Endodermal cell (in vitro differentiated cells): Measurements from ENCODE around the gene FGR. TPM values are rescaled to one million over a fixed set of nuclear protein-coding genes. Genes with fewer than 3 reads are reported as not detected.

Experiments used
- DNase-seq: peaks from one replicate; pipeline ENCODE4 v3.0.0-alpha.2; 2017
- H3K27ac ChIP-seq: 2 replicates; pipeline ENCODE4 v1.5.1; 2013; ENCODE audit warnings: mild to moderate bottlenecking, low read depth, low read length, moderate library complexity
- H3K27me3 ChIP-seq: 2 replicates; pipeline ENCODE4 v1.6.1; 2013; ENCODE audit warnings: mild to moderate bottlenecking, low read length, moderate library complexity; ENCODE audit not compliant: insufficient read depth, control insufficient read depth, poor library complexity, severe bottlenecking
- H3K36me3 ChIP-seq: 2 replicates; pipeline ENCODE4 v1.7.0; 2013; ENCODE audit warnings: mild to moderate bottlenecking, low read length, moderate library complexity; ENCODE audit not compliant: control insufficient read depth, insufficient read depth
- H3K4me1 ChIP-seq: one replicate; pipeline ENCODE4 v1.7.0; 2013; ENCODE audit warnings: low read length; ENCODE audit not compliant: control insufficient read depth, insufficient read depth
- H3K4me3 ChIP-seq: 2 replicates; pipeline ENCODE4 v1.5.1; 2013; ENCODE audit warnings: mild to moderate bottlenecking, low read length, moderate library complexity
- H3K9ac ChIP-seq: 2 replicates; pipeline ENCODE4 v1.6.1; 2013; ENCODE audit warnings: mild to moderate bottlenecking, low read length, moderate library complexity; ENCODE audit not compliant: poor library complexity, severe bottlenecking; ENCODE audit errors: extremely low read depth
- H3K9me3 ChIP-seq: 2 replicates; pipeline ENCODE4 v1.6.1; 2013; ENCODE audit warnings: mild to moderate bottlenecking, low read length, moderate library complexity; ENCODE audit not compliant: control insufficient read depth
- H3K27ac Mint-ChIP-seq: 2 replicates; pipeline ENCODE4 v1.8.0; 2020; ENCODE audit warnings: mixed read lengths
- H3K27me3 Mint-ChIP-seq: 2 replicates; pipeline ENCODE4 v1.8.0; 2021; ENCODE audit warnings: mild to moderate bottlenecking, mixed read lengths; ENCODE audit not compliant: insufficient read depth
- H3K36me3 Mint-ChIP-seq: 2 replicates; pipeline ENCODE4 v1.8.0; 2020; ENCODE audit warnings: low read depth, mixed read lengths
- H3K4me1 Mint-ChIP-seq: 2 replicates; pipeline ENCODE4 v1.8.0; 2020; ENCODE audit warnings: mixed read lengths
- H3K4me3 Mint-ChIP-seq: 2 replicates; pipeline ENCODE4 v1.8.0; 2020; ENCODE audit warnings: mild to moderate bottlenecking, moderate library complexity, mixed read lengths
- H3K9me3 Mint-ChIP-seq: 2 replicates; pipeline ENCODE4 v1.8.0; 2020; ENCODE audit warnings: mild to moderate bottlenecking, mixed read lengths
- CTCF ChIP-seq: fragments of 200-600 bp; sonication (generic); conservative IDR thresholded peaks from 2 replicates; pipeline ENCODE4 v1.5.0; 2021; ENCODE audit warnings: antibody characterized with exemption, mild to moderate bottlenecking
- whole genome bisulfite sequencing, 2 experiments: methylation state at CpG; one replicate each; pipeline versions ENCODE4 v1.1.5 to v1.1.7; 2013; ENCODE audit warnings: missing lambda C conversion rate in 2 of 2, mixed read lengths in 1 of 2; ENCODE audit not compliant: insufficient coverage in 1 of 2, insufficient read length in 1 of 2; 5-methylcytosine and 5-hydroxymethylcytosine counted together
- total RNA-seq, 2 donors: library from RNA; stranded (reverse); fragmentation: NEBNext Ultra II Directional in 1 of 2; extraction: Animal tissue kit (Norgen Biotek cat#: 25700) in 1 of 2; gene quantifications; 2 replicates in 1 of 2; 3 replicates in 1 of 2; pipeline ENCODE4 v1.2.1, GENCODE V29; 2021

FGR gene
- total RNA-seq, 2 donors from 2014 or later: not detected

GRCh38 chr1:27618341-27619082, 16.5 kb downstream of the FGR start:
- no peak overlapping the region for H3K4me3 Mint-ChIP-seq
- H3K27me3 ChIP-seq: peaks cover 4% of the 10 kb centered on the region
- H3K4me3 ChIP-seq: no peak overlapping the region
- no peaks in the 10 kb centered on the region for H3K36me3 Mint-ChIP-seq
- DNase-seq: no peak
- no peak overlapping the region for H3K27ac Mint-ChIP-seq
- no peaks in the 10 kb centered on the region for H3K9me3 ChIP-seq
- H3K4me1 Mint-ChIP-seq: peaks cover 8% of the 10 kb centered on the region
- no peak overlapping the region for H3K27ac ChIP-seq
- H3K9me3 Mint-ChIP-seq: no peaks in the 10 kb centered on the region
- no peak for TF ChIP-seq CTCF
- WGBS, 2 experiments: 90 to 92% methylated on average over 9 to 14 of the region's 14 CpGs
- no peak overlapping the region for H3K9ac ChIP-seq
- H3K36me3 ChIP-seq: no peaks in the 10 kb centered on the region
- H3K27me3 Mint-ChIP-seq: peaks cover 11% of the 10 kb centered on the region
- no peaks in the 10 kb centered on the region for H3K4me1 ChIP-seq

GRCh38 chr1:27617420-27617819, 17.6 kb downstream of the FGR start:
- Histone ChIP-seq H3K27me3 (peaks cover 4% of the 10 kb centered on the region), H3K9ac (no peak overlapping the region), H3K27ac (no peak overlapping the region), H3K4me1 (no peaks in the 10 kb centered on the region), H3K9me3 (no peaks in the 10 kb centered on the region), H3K4me3 (no peak overlapping the region), H3K36me3 (no peaks in the 10 kb centered on the region)
- no peak overlapping the region for H3K4me3 Mint-ChIP-seq
- H3K27me3 Mint-ChIP-seq: peaks cover 11% of the 10 kb centered on the region
- H3K9me3 Mint-ChIP-seq: no peaks in the 10 kb centered on the region
- H3K27ac Mint-ChIP-seq: no peak overlapping the region
- 92 to 100% methylated on average over 2 of the region's 2 CpGs for WGBS, 2 experiments
- H3K36me3 Mint-ChIP-seq: no peaks in the 10 kb centered on the region
- DNase-seq: no peak
- TF ChIP-seq CTCF: no peak
- H3K4me1 Mint-ChIP-seq: peaks cover 8% of the 10 kb centered on the region

DNA sequence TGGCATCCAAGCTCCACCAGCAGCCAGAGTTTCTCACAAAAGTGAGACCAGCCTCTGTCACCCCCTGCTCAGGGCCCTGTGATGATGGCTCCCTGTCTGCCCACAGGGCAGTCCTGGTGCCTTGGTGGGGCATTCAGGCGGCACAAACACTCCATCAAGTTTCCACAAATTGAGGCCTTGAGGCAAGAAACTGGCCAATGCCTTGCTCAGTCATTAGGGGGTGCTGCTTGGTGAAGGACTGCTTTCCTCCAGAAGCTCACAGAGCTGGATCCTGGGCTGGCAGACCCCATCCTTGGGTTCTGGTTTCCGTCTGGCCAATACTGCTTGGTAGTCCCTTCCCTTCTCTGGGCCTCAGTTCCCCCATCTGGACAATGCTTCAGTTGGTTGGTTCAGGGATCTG, 18.5 kb downstream of the FGR start:
- no peak overlapping the region for H3K9ac ChIP-seq
- no peaks in the 10 kb centered on the region for H3K9me3 ChIP-seq
- Mint-ChIP-seq H3K9me3 (no peaks in the 10 kb centered on the region), H3K4me3 (no peak overlapping the region), H3K27me3 (peaks cover 11% of the 10 kb centered on the region), H3K27ac (no peak overlapping the region), H3K36me3 (no peaks in the 10 kb centered on the region), H3K4me1 (peaks cover 8% of the 10 kb centered on the region)
- peaks cover 4% of the 10 kb centered on the region for H3K27me3 ChIP-seq
- no peaks in the 10 kb centered on the region for H3K36me3 ChIP-seq
- no peak for DNase-seq
- no peak overlapping the region for H3K27ac ChIP-seq
- no peak overlapping the region for H3K4me3 ChIP-seq
- TF ChIP-seq CTCF: peak; percentile 66
- 89 to 100% methylated on average over 2 of the region's 2 CpGs for WGBS, 2 experiments
- no peaks in the 10 kb centered on the region for H3K4me1 ChIP-seq
